ENCODE results near the gene ARHGAP15.

Gene ARHGAP15

GRCh38 chr2:143649226-143649740 is 520.1 kb downstream of the ARHGAP15 start:
- no peak overlapping the region for H3K4me3 ChIP-seq (ENCODE audit: low read length)
- no peak for TF ChIP-seq ZNF274 (IDR thresholded peaks at IDR 0.05; ENCODE audit: low read depth, low read length)

- TF ChIP-seq ZNF274 (IDR thresholded peaks at IDR 0.05; ENCODE audit: low read depth, low read length), result no peak
- H3K4me3 ChIP-seq (ENCODE audit: low read length), result no peak overlapping the region
Observed at GRCh38 chr2:143652692-143653091, 523.5 kb downstream of the ARHGAP15 start.

DNA sequence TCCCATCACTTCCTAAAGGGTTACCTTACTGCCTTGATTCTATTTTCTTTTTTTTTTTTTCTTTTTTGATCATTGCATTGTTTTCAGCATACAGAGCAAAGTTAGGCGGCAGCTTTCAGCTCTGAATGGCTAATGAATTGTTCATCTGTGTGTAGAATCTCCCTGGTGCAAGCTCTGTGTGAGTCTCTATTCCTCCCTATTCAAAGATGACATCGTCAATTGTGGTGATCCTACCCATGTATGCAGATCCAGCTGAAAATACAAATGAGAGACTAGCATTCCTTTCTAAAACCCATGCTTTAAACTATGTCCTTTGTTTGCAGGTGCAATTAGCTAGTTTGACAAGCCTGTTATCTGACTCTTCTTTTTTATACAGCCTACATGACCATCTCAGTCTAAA is 539.0 kb downstream of the ARHGAP15 start:
- TF ChIP-seq ZNF274 (IDR thresholded peaks at IDR 0.05; ENCODE audit: low read depth, low read length), result no peak

DNA sequence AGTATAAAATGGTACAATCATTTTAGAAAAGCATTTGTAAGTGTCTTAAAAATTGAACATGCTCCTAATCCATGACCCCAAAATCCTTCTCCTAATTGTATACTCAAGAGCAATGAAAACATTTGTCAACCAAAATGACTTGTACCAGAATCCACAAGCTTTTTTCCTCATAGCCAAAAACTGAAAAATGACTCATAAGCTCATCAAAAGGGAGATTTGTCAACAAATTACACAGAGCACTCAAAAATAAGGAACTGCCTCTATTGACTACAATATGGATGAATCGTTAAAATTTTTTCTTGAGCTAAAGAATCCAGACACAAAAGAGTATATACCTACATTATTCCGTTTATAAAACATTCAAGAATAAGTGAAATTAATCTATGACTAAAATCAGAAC is 544.8 kb downstream of the ARHGAP15 start:
- no peak overlapping the region for H3K4me3 ChIP-seq (ENCODE audit: low read length)
- no peak for TF ChIP-seq ZNF274 (IDR thresholded peaks at IDR 0.05; ENCODE audit: low read depth, low read length)

More for the DNA sequence above, 539.0 kb downstream of the ARHGAP15 start:
- H3K4me3 ChIP-seq (ENCODE audit: low read length), result no peak overlapping the region

- no peak for TF ChIP-seq ZNF274 (IDR thresholded peaks at IDR 0.05; ENCODE audit: low read depth, low read length)
- no peak overlapping the region for H3K4me3 ChIP-seq (ENCODE audit: low read length)
Observed at GRCh38 chr2:143675021-143675420, 545.8 kb downstream of the ARHGAP15 start.

- H3K4me3 ChIP-seq (ENCODE audit: low read length), result no peak overlapping the region
- no peak for TF ChIP-seq ZNF274 (IDR thresholded peaks at IDR 0.05; ENCODE audit: low read depth, low read length)
Observed at GRCh38 chr2:143679617-143680016, 550.4 kb downstream of the ARHGAP15 start.

- no peak overlapping the region for H3K4me3 ChIP-seq (ENCODE audit: low read length)
- no peak for TF ChIP-seq ZNF274 (IDR thresholded peaks at IDR 0.05; ENCODE audit: low read depth, low read length)
Observed at GRCh38 chr2:143680885-143681405, 551.7 kb downstream of the ARHGAP15 start.

DNA sequence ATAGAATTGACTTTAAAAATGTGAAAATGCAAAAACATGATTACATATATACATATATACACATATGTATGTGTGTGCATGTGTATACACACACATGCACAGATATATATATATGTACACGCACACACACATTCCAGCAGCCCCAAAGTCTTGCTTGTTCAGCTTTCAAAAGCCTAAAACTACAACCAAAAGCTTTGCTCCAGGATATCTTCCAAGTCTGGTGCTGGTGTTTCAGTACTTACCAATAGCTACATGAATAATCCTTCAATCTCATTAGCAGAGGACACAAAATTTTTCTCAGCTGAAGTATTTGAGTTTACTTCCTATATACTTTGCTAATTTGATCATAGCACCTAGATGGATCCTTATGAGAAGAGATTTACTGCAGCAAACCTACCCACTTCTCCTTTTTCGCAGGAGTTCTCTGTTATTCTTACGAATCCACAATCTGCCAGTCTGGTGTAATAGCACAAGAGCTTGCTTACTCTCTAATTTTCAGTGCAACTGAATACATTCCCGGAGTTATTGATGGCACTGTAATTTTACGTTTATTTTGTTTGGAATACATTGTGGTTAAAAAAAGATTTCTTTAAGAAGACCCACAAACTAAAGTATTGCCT is 553.3 kb downstream of the ARHGAP15 start:
- no peak for TF ChIP-seq ZNF274 (IDR thresholded peaks at IDR 0.05; ENCODE audit: low read depth, low read length)
- H3K4me3 ChIP-seq (ENCODE audit: low read length), result no peak overlapping the region

DNA sequence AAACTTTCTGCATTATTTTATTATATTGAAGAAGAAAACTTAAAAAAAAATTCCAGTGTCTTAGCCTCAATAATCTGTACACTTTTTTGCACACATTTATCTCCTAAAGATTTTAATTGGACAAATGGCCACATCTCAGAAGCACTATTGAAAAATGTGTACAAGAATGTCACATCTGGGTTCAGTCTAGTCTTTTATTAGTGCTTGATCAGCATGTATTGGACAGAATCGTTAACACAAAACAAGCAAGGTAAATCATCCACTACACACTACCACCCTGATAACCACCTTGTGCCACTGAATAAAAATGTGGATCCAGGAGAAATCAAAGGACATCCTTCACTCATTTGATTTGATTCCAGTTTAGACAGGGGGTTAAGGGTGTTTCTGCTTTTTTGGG is 554.8 kb downstream of the ARHGAP15 start:
- H3K4me3 ChIP-seq (ENCODE audit: low read length), result no peak overlapping the region
- TF ChIP-seq ZNF274 (IDR thresholded peaks at IDR 0.05; ENCODE audit: low read depth, low read length), result no peak

DNA sequence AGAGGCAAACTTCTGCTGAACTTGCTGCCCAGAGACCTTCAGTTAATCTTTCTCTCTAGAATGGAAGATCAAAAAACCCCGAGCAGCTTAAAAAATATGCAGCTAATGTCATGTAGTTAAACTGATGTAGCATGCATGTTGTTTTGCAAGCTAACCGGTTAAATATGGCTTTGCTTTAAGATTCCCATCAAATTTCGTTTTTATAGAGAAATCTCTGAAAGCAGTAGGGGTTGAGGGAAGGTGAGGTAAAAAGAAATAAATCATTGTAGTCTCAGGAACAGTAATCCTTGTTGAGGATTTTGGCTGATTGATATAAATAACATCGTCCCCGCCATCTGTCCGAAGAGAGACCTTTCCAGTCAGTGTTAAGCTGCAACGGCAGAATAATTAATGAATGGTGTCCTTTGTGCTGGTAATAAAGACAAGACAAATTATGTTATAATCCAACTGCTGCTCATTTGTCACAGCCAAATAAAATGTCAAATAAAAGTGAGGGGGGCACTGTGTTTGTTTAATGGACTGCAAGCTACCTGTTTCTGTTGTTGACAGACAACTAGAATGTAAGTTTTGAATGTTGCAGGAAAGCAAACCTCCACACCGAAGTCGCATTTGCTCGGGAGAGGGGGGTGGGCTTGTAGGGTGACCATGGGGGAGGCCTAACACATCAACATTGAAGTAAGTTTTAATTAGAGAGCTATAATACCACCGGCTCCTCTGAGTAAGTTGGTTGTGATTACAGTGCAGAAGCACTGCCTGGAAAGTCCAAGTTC is 555.5 kb downstream of the ARHGAP15 start:
- TF ChIP-seq ZNF274 (IDR thresholded peaks at IDR 0.05; ENCODE audit: low read depth, low read length), result no peak
- H3K4me3 ChIP-seq (ENCODE audit: low read length), result no peak overlapping the region

DNA sequence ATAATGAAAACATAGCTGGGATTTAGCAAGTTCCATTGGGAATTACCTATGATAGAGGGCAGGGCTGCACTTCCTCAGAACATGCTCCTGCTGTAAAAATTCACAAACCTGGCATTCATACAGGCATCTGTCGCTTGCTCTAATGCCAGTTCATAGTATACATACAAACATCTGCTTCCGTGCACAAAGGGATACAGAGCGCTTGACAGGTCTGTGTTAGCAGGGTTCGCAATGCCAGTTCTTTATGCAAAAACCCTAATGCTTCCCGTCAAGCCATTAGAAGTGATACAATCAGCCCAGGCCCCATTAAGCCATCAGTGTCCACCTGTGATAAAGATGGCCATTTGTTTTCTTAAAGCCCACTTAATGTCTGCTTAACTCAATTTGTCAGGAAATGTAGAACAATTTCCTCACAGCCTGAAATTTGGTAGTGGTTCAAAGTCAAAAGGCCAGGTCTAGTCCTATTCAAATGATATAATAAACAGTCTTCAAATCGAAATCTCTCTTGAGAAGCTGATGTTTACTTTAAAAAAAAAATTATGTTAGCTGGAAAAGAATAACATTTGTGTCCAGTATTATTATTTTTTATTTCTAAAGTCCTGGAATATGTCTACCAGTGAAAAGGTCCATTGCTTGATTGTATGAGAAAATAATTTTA is 556.3 kb downstream of the ARHGAP15 start:
- no peak for TF ChIP-seq ZNF274 (IDR thresholded peaks at IDR 0.05; ENCODE audit: low read depth, low read length)
- H3K4me3 ChIP-seq (ENCODE audit: low read length), result no peak overlapping the region

GRCh38 chr2:143686585-143687164 is 557.5 kb downstream of the ARHGAP15 start:
- TF ChIP-seq ZNF274 (IDR thresholded peaks at IDR 0.05; ENCODE audit: low read depth, low read length), result no peak
- H3K4me3 ChIP-seq (ENCODE audit: low read length), result no peak overlapping the region

DNA sequence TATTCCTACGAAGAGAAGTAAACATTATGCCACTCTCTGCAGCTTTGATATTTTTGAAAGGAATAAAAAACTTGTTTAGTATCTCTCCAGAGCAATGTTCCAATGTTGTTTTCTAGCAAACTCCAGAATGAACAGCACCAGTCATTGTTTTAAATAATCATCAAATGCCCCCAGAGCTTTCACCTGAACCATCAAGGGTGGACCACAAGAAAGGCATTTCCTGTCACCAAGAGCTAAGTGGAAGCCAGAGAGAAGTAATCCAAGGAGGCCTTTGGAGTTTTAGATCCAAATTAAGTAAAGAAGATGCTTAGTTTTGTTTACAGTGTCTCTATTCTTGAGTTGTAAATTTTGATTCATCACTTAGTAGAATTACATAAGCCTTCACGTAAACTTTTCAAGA is 559.0 kb downstream of the ARHGAP15 start:
- TF ChIP-seq ZNF274 (IDR thresholded peaks at IDR 0.05; ENCODE audit: low read depth, low read length), result no peak
- no peak overlapping the region for H3K4me3 ChIP-seq (ENCODE audit: low read length)

- TF ChIP-seq ZNF274 (IDR thresholded peaks at IDR 0.05; ENCODE audit: low read depth, low read length), result no peak
- no peak overlapping the region for H3K4me3 ChIP-seq (ENCODE audit: low read length)
Observed at GRCh38 chr2:143688815-143689214, 559.6 kb downstream of the ARHGAP15 start.

Data from GM08714 (cell line).